HepG2 (cell line): ENCODE measurements around the gene DTNB. TPM values are rescaled to one million over a fixed set of nuclear protein-coding genes. Genes with fewer than 3 reads are reported as not detected.

ENCODE experiments used
- BATF2 ChIP-seq: sonication (generic); formaldehyde crosslinking; IDR thresholded peaks from 2 replicates; pipeline ENCODE4 v1.8.0; 2022; ENCODE audit warnings: mild to moderate bottlenecking, missing genetic modification reagents, moderate library complexity
- GPBP1L1 ChIP-seq: sonication (generic); formaldehyde crosslinking; IDR thresholded peaks from 2 replicates; pipeline ENCODE4 v1.5.0; 2020; ENCODE audit warnings: mild to moderate bottlenecking, missing genetic modification reagents
- IKZF5 ChIP-seq: IDR thresholded peaks from 2 replicates; pipeline ENCODE4 v1.6.1; 2018; ENCODE audit warnings: missing genetic modification reagents, mild to moderate bottlenecking, missing compliant biosample characterization
- KDM4B ChIP-seq: sonication (generic); formaldehyde crosslinking; IDR thresholded peaks from 2 replicates; pipeline ENCODE4 v1.4.0; 2020; ENCODE audit warnings: missing genetic modification reagents
- MAX ChIP-seq: IDR thresholded peaks from 2 replicates; pipeline ENCODE4 v1.6.1; 2012; ENCODE audit warnings: inconsistent platforms
- NFATC3 ChIP-seq: sonication (generic); formaldehyde crosslinking; IDR thresholded peaks from 2 replicates; pipeline ENCODE4 v1.5.1; 2020; ENCODE audit warnings: mild to moderate bottlenecking, missing genetic modification reagents
- PLRG1 ChIP-seq: fragments of 450-650 bp; conservative IDR thresholded peaks from 2 replicates; pipeline ENCODE4 v1.6.1; 2016
- PTBP1 ChIP-seq: fragments of 200-400 bp; formaldehyde crosslinking; IDR thresholded peaks from 2 replicates; pipeline ENCODE4 v1.6.1; 2018; ENCODE audit warnings: low read length, low read depth; ENCODE audit not compliant: poor library complexity, severe bottlenecking
- SALL1 ChIP-seq: sonication (generic); formaldehyde crosslinking; IDR thresholded peaks from 2 replicates; pipeline ENCODE4 v1.8.0; 2022; ENCODE audit warnings: mild to moderate bottlenecking, missing genetic modification reagents
- SKI ChIP-seq: fragments of 450-650 bp; IDR thresholded peaks from one replicate; pipeline ENCODE4 v1.6.1; 2018; ENCODE audit warnings: mild to moderate bottlenecking; ENCODE audit not compliant: partially characterized antibody
- THAP7 ChIP-seq: sonication (generic); formaldehyde crosslinking; IDR thresholded peaks from 2 replicates; pipeline ENCODE4 v1.8.1; 2023; ENCODE audit warnings: mild to moderate bottlenecking, missing genetic modification reagents
- TP53 ChIP-seq: sonication (generic); formaldehyde crosslinking; conservative IDR thresholded peaks from 2 replicates; pipeline ENCODE4 v1.4.0; 2020; ENCODE audit warnings: missing genetic modification reagents
- XRCC5 ChIP-seq: fragments of 200-400 bp; formaldehyde crosslinking; optimal IDR thresholded peaks from 2 replicates; pipeline ENCODE3; 2017; ENCODE audit warnings: mild to moderate bottlenecking, low read length
- ZBTB38 ChIP-seq: sonication (generic); formaldehyde crosslinking; IDR thresholded peaks from 2 replicates; pipeline ENCODE4 v1.5.1; 2020; ENCODE audit warnings: mild to moderate bottlenecking, missing genetic modification reagents
- ZBTB42 ChIP-seq: sonication (generic); formaldehyde crosslinking; IDR thresholded peaks from 2 replicates; pipeline ENCODE4 v1.5.0; 2020; ENCODE audit warnings: mild to moderate bottlenecking, missing genetic modification reagents
- ZNF143 ChIP-seq: sonication (generic); formaldehyde crosslinking; IDR thresholded peaks from 2 replicates; pipeline ENCODE4 v1.4.0; 2020; ENCODE audit warnings: missing genetic modification reagents
- ZNF280B ChIP-seq: sonication (generic); formaldehyde crosslinking; IDR thresholded peaks from 2 replicates; pipeline ENCODE4 v1.5.0; 2020; ENCODE audit warnings: missing genetic modification reagents, mild to moderate bottlenecking, borderline replicate concordance
- ZNF556 ChIP-seq: sonication (generic); formaldehyde crosslinking; IDR thresholded peaks from 2 replicates; pipeline ENCODE4 v1.4.0; 2020; ENCODE audit warnings: mild to moderate bottlenecking, missing genetic modification reagents, borderline replicate concordance
- ZNF781 ChIP-seq: sonication (generic); formaldehyde crosslinking; IDR thresholded peaks from 2 replicates; pipeline ENCODE4 v1.5.1; 2020; ENCODE audit warnings: borderline replicate concordance, mild to moderate bottlenecking, missing genetic modification reagents; ENCODE audit errors: not compliant biosample characterization
- ZNF784 ChIP-seq: sonication (generic); formaldehyde crosslinking; IDR thresholded peaks from 2 replicates; pipeline ENCODE4 v1.5.1; 2020; ENCODE audit warnings: missing genetic modification reagents, mild to moderate bottlenecking, borderline replicate concordance
- ZNF883 ChIP-seq: sonication (generic); formaldehyde crosslinking; IDR thresholded peaks from 2 replicates; pipeline ENCODE4 v1.5.1; 2020; ENCODE audit warnings: mild to moderate bottlenecking, missing genetic modification reagents; ENCODE audit errors: not compliant biosample characterization
- polyA plus RNA-seq, 8 experiments: library from polyadenylated mRNA; depleted of rRNA in 3 of 8; stranded (reverse) in 7 of 8; unstranded in 1 of 8; fragments of >200 nt; fragmentation: Illumina TruSeq in 4 of 8; extraction: Trizol in 4 of 8; gene quantifications; 2 replicates each; pipeline versions ENCODE4 v1.2.1 to v1.2.3, GENCODE V29; 2011 to 2016; ENCODE audit warnings: low read depth in 4 of 8, missing spikeins in 1 of 8, mixed read lengths in 1 of 8; ENCODE audit not compliant: insufficient read depth in 1 of 8
- total RNA-seq, 5 experiments: library from RNA; depleted of rRNA; stranded (reverse); fragments of >200 nt; fragmentation: Illumina TruSeq; extraction: Trizol; gene quantifications; 2 replicates each; pipeline ENCODE4 v1.2.3, GENCODE V29; 2016; ENCODE audit warnings: low read depth in 1 of 5

The DTNB gene
- total and polyA plus RNA-seq, 2 of the 13 experiments (the other 11 are each of a cell fraction or from before 2014, with no cell fraction given) = 14.4 to 23.9 TPM

GRCh38 chr2:25339791-25340180 is 333.6 kb downstream of the DTNB start (continued):
- TF ChIP-seq ZNF883 (CRISPR knock-in tag) = peak; percentile 70
- no peak for TF ChIP-seq TP53 (CRISPR knock-in tag)
- TF ChIP-seq THAP7 (CRISPR knock-in tag) = no peak
- TF ChIP-seq PLRG1 = no peak
- TF ChIP-seq SALL1 (CRISPR knock-in tag) = peak; percentile 21; the same call in 1 of the 2 replicates
- no peak for TF ChIP-seq SKI
- TF ChIP-seq PTBP1 = no peak
- no peak for TF ChIP-seq KDM4B (CRISPR knock-in tag)
- TF ChIP-seq ZNF784 = no peak
- TF ChIP-seq ZNF781 (CRISPR knock-in tag) = no peak
- TF ChIP-seq MAX = 0 out of 2 replicates have a peak, but pooled peaks have one; percentile 14
- peak; percentile 63; the same call in 1 of the 2 replicates for TF ChIP-seq ZBTB42 (CRISPR knock-in tag)
- no peak for TF ChIP-seq NFATC3 (CRISPR knock-in tag)
- TF ChIP-seq ZNF143 = no peak
- TF ChIP-seq ZNF280B (CRISPR knock-in tag) = peak; percentile 43; the same call in 1 of the 2 replicates
- TF ChIP-seq IKZF5 (CRISPR knock-in tag) = no peak
- peak; percentile 59 for TF ChIP-seq XRCC5
- peak; percentile 90 for TF ChIP-seq ZBTB38 (CRISPR knock-in tag)
- no peak for TF ChIP-seq ZNF556 (CRISPR knock-in tag)
- 0 out of 2 replicates have a peak, but pooled peaks have one; percentile 49 for TF ChIP-seq BATF2 (CRISPR knock-in tag)
- no peak for TF ChIP-seq GPBP1L1 (CRISPR knock-in tag)
